ENCODE data around the gene SNRNP200.
"Not testable (repeated sequence)": the region's sequence is repeated elsewhere in the genome, so short reads cannot be mapped to it uniquely, and the experiment has no call there.

Gene SNRNP200

DNA sequence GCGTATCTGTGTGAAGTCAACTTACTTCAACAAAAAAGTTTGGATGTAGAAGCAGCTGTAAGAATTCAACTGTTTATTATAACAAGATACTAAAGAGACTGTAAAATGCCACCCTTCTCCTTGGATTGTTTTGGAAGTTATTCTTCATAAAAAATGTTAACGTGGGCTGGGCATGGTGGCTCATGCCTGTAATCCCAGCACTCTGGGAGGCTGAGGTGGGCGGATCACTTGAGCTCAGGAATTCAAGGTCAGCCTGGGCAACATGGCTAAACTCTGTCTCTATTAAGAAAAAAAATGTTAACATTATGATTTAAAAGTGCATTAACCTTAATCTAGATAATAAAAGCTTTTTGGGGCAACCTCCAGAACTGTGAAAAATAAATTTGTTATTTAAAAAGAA lies 31.6 kb downstream of the SNRNP200 start:
- no peak for DNase-seq

DNA sequence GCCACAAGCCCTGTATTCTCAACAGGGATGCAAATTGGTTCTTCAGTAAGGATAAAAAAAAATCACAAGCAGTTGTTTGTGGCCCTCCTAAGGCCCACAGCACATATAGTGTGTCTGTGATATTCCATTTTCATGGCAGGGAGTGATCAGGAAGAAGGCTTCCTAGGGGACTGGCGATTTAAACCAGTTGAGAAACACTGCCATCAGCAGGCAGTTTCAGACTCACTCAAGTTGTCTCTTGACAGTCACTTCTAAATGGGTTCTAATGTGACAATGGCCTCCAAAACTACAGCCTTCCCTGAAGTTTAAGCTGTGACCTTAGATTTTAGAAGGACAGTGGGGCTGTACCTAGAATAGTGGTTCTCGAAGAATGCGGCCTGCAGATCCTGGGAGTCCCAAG lies 33.4 kb downstream of the SNRNP200 start:
- no peak for DNase-seq

DNA sequence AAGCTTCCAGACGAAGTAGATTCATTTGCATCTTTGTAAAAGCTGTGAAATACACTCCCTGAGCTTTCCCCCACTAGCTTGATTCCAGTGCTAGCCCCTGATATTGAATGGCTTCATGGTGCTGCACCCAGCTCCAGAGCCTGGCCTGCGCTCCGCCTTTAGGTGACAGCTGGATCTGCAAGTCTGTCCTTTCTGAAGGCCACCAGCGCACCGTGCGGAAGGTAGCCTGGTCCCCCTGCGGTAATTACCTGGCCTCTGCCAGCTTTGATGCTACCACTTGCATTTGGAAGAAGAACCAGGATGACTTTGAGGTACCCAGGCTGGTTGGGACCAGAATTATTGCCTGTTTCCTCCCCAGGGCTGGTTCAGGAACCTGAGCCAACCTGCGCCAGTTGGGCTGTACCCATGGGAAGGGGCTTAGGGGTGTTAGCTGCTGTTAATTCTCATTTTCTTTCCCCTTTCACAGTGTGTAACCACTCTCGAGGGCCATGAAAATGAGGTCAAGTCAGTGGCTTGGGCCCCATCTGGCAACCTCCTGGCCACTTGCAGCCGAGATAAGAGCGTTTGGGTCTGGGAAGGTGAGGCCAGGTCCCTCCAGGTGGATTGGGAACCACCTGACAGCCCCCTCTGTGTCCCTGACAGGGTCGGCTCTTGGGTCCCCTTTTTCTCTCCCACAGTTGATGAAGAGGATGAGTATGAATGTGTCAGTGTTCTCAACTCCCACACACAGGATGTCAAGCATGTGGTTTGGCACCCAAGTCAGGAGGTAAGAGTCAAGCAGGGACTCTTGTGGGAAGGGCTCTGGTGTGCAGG lies 38.0 kb downstream of the SNRNP200 start:
- peak; percentile 12 to 54 for DNase-seq

- peak; percentile 96 to 98 for DNase-seq
Observed at GRCh38 chr2:96265840-96266679, 39.3 kb downstream of the SNRNP200 start, which contains the start of the genes CIAO1 and TMEM127. CIAO1 (plus strand) TSS chr2:96266225; CDS start chr2:96266351, 126 bp downstream. TMEM127 (minus strand) TSS chr2:96265997; CDS start chr2:96265381, 616 bp downstream.

- DNase-seq: peak in 1 of 2 experiments; percentile 41
Observed at GRCh38 chr2:96265349-96265839, 40.0 kb downstream of the SNRNP200 start.

DNA sequence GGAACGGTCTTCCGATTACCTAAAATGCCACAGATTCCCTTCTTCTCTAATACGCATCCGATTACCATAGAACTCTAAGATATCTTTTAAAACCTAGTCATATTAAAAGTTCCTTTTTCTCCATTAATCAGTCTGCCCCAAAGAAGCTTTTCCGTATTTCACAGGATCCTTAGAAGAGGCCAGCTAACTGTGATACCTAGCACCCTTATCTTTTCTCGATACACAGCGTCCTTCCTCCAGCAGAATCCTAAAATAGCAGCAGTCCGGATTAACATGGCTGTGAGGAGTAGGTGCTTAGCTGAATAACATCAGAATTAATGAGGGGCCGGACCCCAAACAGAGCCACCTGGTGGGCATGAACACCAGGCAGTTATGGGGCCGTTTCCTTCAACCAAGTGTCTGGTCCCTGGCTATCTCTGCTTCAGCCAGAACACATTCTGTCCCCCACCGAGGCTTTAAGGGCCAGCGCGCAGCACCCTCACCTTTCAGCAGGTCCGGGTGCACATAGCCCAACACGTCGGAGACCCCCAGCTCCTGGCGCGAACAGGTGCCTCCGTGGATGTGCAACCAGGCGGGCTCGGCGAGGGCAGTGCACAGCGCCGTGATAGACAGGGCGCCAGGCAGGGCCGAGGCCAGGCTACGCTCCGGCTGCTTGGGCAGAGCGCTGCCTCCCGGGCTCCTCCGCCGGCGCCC lies 40.5 kb downstream of the SNRNP200 start:
- peak in 1 of 2 experiments; percentile 41 for DNase-seq

DNA sequence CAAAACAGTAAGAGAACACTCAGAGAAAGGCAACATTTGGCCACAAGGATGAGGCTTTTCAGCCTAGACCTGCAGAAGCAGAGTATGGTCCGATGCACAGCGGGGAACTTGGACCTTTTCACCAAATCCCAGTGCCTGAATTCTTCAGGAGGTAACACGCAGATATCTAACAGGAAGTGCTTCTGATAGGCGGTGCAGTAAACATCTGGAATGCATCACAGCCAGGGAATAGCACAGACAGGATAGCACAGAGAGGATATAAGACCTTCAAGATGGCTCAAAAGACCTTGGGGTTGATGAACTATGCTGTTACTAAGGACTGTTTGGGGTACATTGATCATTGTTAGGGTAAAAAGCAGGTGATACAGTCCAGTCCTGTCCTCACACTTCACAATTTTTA lies 41.3 kb downstream of the SNRNP200 start:
- no peak for DNase-seq

- no peak for DNase-seq
Observed at GRCh38 chr2:96262306-96262705, 43.0 kb downstream of the SNRNP200 start.

GRCh38 chr2:96261328-96262003 lies 43.9 kb downstream of the SNRNP200 start:
- no peak for DNase-seq

GRCh38 chr2:96260387-96261260 lies 44.7 kb downstream of the SNRNP200 start:
- peak in 1 of 2 experiments; percentile 21 for DNase-seq

GRCh38 chr2:96259497-96259921 lies 45.8 kb downstream of the SNRNP200 start:
- DNase-seq: no peak

- DNase-seq: no peak
Observed at GRCh38 chr2:96258166-96259022, 47.0 kb downstream of the SNRNP200 start.

DNA sequence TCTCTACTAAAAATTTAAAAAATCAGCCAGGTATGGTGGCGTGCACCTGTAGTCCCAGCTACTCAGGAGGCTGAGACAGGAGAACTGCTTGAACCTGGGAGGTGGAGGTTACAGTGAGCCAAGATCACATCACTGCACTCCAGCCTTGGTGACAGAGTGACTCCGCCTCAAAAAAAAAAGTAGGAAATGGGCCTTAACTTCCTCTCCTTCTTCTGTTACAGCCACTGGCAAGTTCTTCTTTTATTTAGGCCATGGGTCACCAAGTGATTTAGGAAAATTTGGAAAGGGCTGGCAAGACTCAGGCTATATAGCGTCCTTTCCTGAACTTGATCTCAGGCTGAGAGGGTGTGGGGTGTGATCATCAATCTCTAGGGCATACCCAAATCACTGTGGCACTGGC lies 47.6 kb downstream of the SNRNP200 start:
- DNase-seq: not testable (repeated sequence)

DNA sequence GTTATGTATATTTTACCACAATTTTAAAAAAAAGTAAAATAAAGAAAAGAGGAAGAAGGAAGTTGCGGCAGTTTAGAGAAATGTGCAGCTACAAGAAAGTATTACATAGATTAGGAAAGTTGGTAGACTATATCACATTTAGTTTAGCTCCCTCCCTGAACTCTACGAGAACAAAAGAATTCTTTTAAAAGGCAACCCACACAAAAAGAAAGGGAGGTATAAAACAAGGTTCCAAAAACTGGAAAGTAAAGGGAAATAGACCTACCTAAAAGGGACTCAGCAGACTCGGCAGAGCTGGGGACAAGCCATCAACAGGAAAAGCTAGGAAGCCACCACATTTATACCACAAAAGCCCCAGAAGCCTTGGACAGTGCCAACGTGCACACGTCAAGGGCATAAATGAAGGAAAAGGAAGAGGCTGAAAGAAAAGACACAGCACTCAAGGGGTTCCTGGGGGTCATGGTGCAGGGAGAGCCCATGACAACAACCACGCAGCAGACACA lies 48.7 kb downstream of the SNRNP200 start:
- DNase-seq: no peak

DNA sequence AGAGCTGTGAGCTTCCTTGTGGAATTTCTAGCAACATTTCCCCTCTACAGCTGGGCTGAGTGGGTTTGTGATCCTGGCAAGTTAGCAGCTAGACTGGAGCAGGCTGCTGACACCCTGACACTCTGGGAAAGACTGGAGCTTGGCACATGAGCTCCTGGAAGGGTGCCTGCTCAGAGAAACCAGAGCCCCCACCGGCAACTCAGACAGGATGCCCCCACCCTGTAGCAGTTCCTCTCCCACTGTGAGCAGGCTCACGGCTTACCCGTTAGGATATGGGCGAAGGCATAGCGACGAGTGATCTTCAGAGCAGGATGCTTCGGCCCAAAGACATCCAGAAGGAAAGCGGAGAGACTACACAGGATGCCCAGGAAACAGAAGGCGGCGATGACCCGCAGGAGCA lies 50.8 kb downstream of the SNRNP200 start:
- no peak for DNase-seq

DNA sequence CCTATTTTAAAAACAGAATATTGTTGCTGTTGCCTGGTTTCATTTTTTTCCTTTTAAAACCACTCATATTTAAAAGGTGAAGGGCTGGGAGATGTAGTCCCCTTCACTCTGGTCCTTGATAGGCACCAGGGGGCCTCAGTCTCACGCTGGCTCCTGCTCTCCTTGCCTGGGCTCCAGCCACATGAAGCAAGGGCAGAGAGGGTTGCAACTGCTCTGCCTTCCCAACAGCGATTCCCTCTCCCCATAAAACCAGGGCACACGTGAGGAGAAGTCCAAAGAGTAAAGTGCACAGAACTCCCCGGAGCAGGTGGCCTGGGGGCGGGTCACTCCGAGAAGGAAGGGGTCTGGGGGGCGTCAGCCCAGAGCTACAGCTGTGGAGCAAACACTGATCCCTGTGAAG lies 52.3 kb downstream of the SNRNP200 start:
- no peak for DNase-seq

DNA sequence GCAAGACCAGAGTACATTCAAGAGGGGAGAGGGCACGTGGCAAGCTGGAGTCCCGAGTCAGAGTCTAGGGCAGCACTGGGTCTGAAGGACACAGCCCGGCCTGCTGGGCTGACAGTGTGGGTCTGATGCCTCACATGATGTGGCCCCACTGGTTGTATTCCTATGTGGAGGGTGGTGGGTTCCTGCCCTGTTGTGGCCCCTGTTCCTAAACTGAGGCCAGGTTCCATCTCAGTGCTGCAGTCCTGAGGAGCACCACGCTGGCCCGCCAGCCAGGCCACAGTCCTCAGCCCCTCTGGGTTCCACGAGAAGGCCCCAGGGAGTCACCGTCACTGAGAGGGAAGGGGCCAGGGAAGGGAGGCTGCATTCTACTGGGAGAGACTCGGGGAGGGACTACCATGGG lies 52.8 kb downstream of the SNRNP200 start:
- DNase-seq: no peak

DNA sequence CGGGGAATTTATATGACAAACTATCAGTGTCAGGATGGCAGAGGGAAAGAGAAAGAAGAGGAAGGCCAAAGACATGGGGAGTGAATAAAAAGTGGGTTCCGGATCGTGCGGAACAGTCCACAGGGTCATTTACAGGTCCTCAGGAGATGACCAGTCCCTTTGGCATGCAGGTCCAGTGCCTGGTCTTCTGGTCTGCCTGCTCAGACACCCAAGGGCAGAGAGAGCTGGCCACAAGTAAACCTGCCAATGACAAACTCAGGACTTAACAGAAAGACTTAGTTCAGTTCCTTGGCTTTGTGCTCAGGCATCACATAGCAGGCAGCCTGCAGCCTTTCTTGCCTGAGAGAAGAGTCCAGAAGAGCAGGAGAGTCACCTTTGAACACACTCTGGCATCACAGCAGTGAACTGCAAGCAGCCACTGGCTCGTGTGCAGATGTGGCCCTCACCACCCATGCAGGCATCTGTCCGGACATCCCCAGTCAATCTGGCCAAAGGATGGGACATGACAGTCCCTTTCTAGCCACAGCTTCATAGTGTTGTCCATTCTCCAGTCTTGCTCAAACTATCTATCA lies 53.5 kb downstream of the SNRNP200 start:
- DNase-seq: no peak

DNA sequence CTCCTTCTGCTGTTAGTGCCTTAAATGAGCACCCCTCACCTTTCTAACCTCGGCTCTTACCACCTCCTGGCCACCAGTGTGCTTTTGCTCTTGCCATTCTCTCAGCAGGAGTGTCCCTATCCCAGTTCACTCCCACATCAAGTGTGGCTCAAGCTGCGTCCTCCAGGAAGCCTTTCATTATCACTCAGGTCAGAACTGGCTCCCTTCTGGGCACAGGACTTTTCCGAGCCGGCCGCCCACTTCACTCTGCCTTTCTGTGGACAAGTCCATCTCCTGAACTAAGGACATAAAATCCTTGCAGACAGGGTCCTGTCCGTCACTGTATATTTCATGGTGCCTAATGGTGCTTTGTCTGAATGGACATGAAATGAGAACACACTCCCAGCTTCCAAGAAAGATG lies 55.2 kb downstream of the SNRNP200 start:
- DNase-seq: no peak

DNA sequence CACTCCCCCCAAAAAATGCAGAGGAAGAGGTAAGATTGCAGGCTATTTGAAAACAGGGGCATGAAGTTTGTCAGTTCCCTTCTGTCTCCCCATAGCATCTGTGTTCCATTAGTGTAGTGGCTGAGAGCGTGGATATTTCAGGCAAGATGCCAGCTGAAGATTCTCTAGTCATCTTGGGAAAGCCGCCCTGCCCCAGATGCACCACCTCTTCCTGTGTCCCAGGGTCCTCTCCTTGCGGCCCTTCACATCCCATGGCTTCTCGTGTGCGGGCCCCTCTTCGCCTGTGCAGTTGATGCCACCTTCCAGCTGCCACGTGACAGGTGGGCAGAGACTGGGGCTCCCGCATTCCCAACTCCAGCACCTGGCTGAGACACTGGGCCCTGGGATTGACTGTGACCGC lies 55.7 kb downstream of the SNRNP200 start:
- DNase-seq: no peak

Measured in NCI-H2081 (cell line).